Thoracic aorta (tissue), 2 donors: ENCODE data around the gene CCDC91. TPM values are rescaled to one million over a fixed set of nuclear protein-coding genes. Genes with fewer than 3 reads are reported as not detected.

ENCODE experiments used
- ATAC-seq: fragments of 150-250 bp; one replicate; pipeline ENCODE4 v1.8.0; 2017; ENCODE audit warnings: low read depth; ENCODE audit not compliant: insufficient number of reproducible peaks, low FRiP score
- DNase-seq: peaks from one replicate; pipeline ENCODE4 v3.0.0-alpha.2; 2020; ENCODE audit warnings: low spot score
- H3K27ac ChIP-seq, 2 donors: fragments of 200-600 bp; sonication (generic); 1 replicate in 1 of 2; 2 replicates in 1 of 2; pipeline ENCODE4 v1.5.1; 2016; ENCODE audit warnings: mild to moderate bottlenecking in 2 of 2, moderate library complexity in 2 of 2
- H3K27me3 ChIP-seq: fragments of 200-600 bp; sonication (generic); replicated peaks from 2 replicates; pipeline ENCODE4 v1.6.0; 2016; ENCODE audit warnings: mild to moderate bottlenecking; ENCODE audit not compliant: insufficient read depth
- H3K36me3 ChIP-seq: fragments of 200-600 bp; sonication (generic); one replicate; pipeline ENCODE4 v1.5.1; 2016
- H3K4me1 ChIP-seq, 2 donors: fragments of 200-600 bp; sonication (generic); 1 replicate in 1 of 2; 2 replicates in 1 of 2; pipeline versions ENCODE4 v1.5.1 to v1.6.0; 2016; ENCODE audit warnings: low read depth in 2 of 2, mild to moderate bottlenecking in 1 of 2; ENCODE audit not compliant: control insufficient read depth in 1 of 2
- H3K4me3 ChIP-seq: fragments of 200-600 bp; sonication (generic); 2 replicates; pipeline ENCODE4 v1.5.1; 2016; ENCODE audit warnings: mild to moderate bottlenecking
- H3K9me3 ChIP-seq: fragments of 200-600 bp; sonication (generic); 2 replicates; pipeline ENCODE4 v1.5.1; 2016
- CTCF ChIP-seq: fragments of 200-600 bp; sonication (generic); IDR thresholded peaks from one replicate; pipeline ENCODE4 v1.5.1; 2019; ENCODE audit warnings: antibody characterized with exemption
- total RNA-seq, 2 donors: library from RNA; depleted of rRNA; stranded (reverse); fragments of >200 nt; gene quantifications; one replicate each; pipeline versions ENCODE4 v1.1.0 to v1.2.3, GENCODE V29; 2016

CCDC91 gene
- total RNA-seq, 2 donors from 2014 or later = 26.6 to 27.6 TPM

GRCh38 chr12:28500373-28501024 is 310.2 kb downstream of the CCDC91 start:
- Histone ChIP-seq H3K4me3 (no peak overlapping the region), H3K4me1 (peaks cover 0 to 6% of the 10 kb centered on the region in 2 donors), H3K9me3 (no peaks in the 10 kb centered on the region), H3K36me3 (no peaks in the 10 kb centered on the region), H3K27me3 (no peaks in the 10 kb centered on the region), H3K27ac (no peak overlapping the region)
- DNase-seq (no peak), ATAC-seq (no peak)
- no peak for TF ChIP-seq CTCF

- no peak for TF ChIP-seq CTCF
- Histone ChIP-seq H3K27ac (no peak overlapping the region), H3K9me3 (no peaks in the 10 kb centered on the region), H3K27me3 (no peaks in the 10 kb centered on the region), H3K4me1 (no peaks in the 10 kb centered on the region), H3K4me3 (no peak overlapping the region), H3K36me3 (no peaks in the 10 kb centered on the region)
- ATAC-seq (no peak), DNase-seq (no peak)
Observed at GRCh38 chr12:28506271-28506670, 316.0 kb downstream of the CCDC91 start.

- Histone ChIP-seq H3K4me1 (no peaks in the 10 kb centered on the region), H3K27ac (no peak overlapping the region), H3K4me3 (no peak overlapping the region), H3K36me3 (no peaks in the 10 kb centered on the region), H3K9me3 (no peaks in the 10 kb centered on the region), H3K27me3 (no peaks in the 10 kb centered on the region)
- DNase-seq = no peak
- TF ChIP-seq CTCF = no peak
- no peak for ATAC-seq
Observed at GRCh38 chr12:28507033-28507432, 316.8 kb downstream of the CCDC91 start.

GRCh38 chr12:28507867-28508266 is 317.6 kb downstream of the CCDC91 start:
- no peak for TF ChIP-seq CTCF
- no peaks in the 10 kb centered on the region for H3K36me3 ChIP-seq
- DNase-seq (no peak), ATAC-seq (no peak)
- H3K27ac ChIP-seq = no peak overlapping the region
- H3K4me3 ChIP-seq = no peak overlapping the region
- no peaks in the 10 kb centered on the region for H3K9me3 ChIP-seq
- no peaks in the 10 kb centered on the region for H3K4me1 ChIP-seq
- H3K27me3 ChIP-seq = no peaks in the 10 kb centered on the region

- Histone ChIP-seq H3K4me3 (no peak overlapping the region), H3K4me1 (no peaks in the 10 kb centered on the region), H3K9me3 (no peaks in the 10 kb centered on the region), H3K36me3 (no peaks in the 10 kb centered on the region), H3K27ac (no peak overlapping the region), H3K27me3 (no peaks in the 10 kb centered on the region)
- ATAC-seq = no peak
- no peak for DNase-seq
- TF ChIP-seq CTCF = no peak
Observed at GRCh38 chr12:28512406-28512805, 322.1 kb downstream of the CCDC91 start.
